Transverse colon (tissue), 4 donors: ENCODE data around the gene ADGRF5.

Source experiments
- CTCF ChIP-seq, 5 experiments: fragments of 200-600 bp in 3 of 5; fragments of 450-650 bp in 2 of 5; sonication (generic) in 3 of 5; IDR thresholded peaks; 1 replicate in 2 of 5; 2 replicates in 3 of 5; pipeline ENCODE4 v1.5.1; 2016 to 2017; ENCODE audit warnings: antibody characterized with exemption in 5 of 5, inconsistent platforms in 3 of 5, mild to moderate bottlenecking in 2 of 5, moderate library complexity in 1 of 5
- EP300 ChIP-seq: sonication (generic); formaldehyde crosslinking; IDR thresholded peaks from one replicate; pipeline ENCODE4 v1.6.1; 2017; ENCODE audit warnings: antibody characterized with exemption, low read depth
- POLR2A ChIP-seq: fragments of 450-650 bp; IDR thresholded peaks from one replicate; pipeline ENCODE4 v1.6.1; 2016; ENCODE audit warnings: antibody characterized with exemption, mild to moderate bottlenecking, moderate library complexity
- POLR2AphosphoS5 ChIP-seq, 3 donors: sonication (generic); formaldehyde crosslinking; IDR thresholded peaks; one replicate each; pipeline ENCODE4 v1.6.1; 2016; ENCODE audit warnings: antibody characterized with exemption in 3 of 3

GRCh38 chr6:46914279-46914810 lies 7.4 kb downstream of the ADGRF5 start:
- TF ChIP-seq POLR2A: no peak
- no peak for TF ChIP-seq POLR2AphosphoS5 (IDR thresholded peaks at IDR 0.05)
- TF ChIP-seq CTCF (IDR thresholded peaks at IDR 0.05): no peak
- TF ChIP-seq EP300: no peak
